ENCODE data around the gene ARRB2.

DNA sequence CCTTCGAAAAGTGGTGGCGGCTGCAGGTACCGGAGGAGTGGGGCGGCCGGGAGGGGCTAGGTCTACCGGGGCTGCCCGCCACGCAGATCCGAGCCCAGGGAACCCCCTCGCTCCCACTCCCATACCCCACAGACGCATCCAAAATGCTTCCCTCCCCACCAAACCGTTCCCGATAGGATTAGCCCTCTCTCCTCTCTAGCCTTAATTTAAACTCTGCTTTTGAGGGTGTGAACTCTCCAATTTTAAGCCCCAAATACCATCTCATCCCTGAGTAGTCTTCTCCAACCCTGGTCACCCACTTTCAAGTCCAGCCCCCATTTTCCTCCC, 29.6 kb downstream of the ARRB2 start:
- no peak for TF ChIP-seq POLR2AphosphoS5 (IDR thresholded peaks at IDR 0.05; ENCODE audit: low read depth, low read length)
- TF ChIP-seq TAF1 (IDR thresholded peaks at IDR 0.05; ENCODE audit: borderline replicate concordance, insufficient read depth, low read length): no peak
- TF ChIP-seq, protein P1, sequence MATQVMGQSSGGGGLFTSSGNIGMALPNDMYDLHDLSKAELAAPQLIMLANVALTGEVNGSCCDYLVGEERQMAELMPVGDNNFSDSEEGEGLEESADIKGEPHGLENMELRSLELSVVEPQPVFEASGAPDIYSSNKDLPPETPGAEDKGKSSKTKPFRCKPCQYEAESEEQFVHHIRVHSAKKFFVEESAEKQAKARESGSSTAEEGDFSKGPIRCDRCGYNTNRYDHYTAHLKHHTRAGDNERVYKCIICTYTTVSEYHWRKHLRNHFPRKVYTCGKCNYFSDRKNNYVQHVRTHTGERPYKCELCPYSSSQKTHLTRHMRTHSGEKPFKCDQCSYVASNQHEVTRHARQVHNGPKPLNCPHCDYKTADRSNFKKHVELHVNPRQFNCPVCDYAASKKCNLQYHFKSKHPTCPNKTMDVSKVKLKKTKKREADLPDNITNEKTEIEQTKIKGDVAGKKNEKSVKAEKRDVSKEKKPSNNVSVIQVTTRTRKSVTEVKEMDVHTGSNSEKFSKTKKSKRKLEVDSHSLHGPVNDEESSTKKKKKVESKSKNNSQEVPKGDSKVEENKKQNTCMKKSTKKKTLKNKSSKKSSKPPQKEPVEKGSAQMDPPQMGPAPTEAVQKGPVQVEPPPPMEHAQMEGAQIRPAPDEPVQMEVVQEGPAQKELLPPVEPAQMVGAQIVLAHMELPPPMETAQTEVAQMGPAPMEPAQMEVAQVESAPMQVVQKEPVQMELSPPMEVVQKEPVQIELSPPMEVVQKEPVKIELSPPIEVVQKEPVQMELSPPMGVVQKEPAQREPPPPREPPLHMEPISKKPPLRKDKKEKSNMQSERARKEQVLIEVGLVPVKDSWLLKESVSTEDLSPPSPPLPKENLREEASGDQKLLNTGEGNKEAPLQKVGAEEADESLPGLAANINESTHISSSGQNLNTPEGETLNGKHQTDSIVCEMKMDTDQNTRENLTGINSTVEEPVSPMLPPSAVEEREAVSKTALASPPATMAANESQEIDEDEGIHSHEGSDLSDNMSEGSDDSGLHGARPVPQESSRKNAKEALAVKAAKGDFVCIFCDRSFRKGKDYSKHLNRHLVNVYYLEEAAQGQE (IDR thresholded peaks at IDR 0.05; ENCODE audit: insufficient read depth in 1 of 2, low read depth in 2 of 2, low read length in 2 of 2): no peak

Measured in PFSK-1 (cell line).